Spleen (tissue), 11 donors: ENCODE results near the gene SNAP29. TPM values are rescaled to one million over a fixed set of nuclear protein-coding genes. Genes with fewer than 3 reads are reported as not detected.

Source experiments
- DNase-seq: peaks from one replicate; pipeline ENCODE4 v3.0.0-alpha.2; 2020
- H3K27ac ChIP-seq, 8 donors: fragments of 200-600 bp; sonication (generic) in 7 of 8; 1 replicate in 4 of 8; 2 replicates in 4 of 8; pipeline versions ENCODE4 v1.5.0 to v1.8.0; 2016 to 2021; ENCODE audit warnings: inconsistent platforms in 4 of 8, mild to moderate bottlenecking in 4 of 8, moderate library complexity in 1 of 8
- H3K27me3 ChIP-seq, 7 donors: fragments of 200-600 bp; sonication (generic) in 6 of 7; replicated peaks in 1 of 7; 1 replicate in 4 of 7; 2 replicates in 3 of 7; pipeline versions ENCODE4 v1.5.0 to v1.8.0; 2016 to 2021; ENCODE audit warnings: inconsistent platforms in 3 of 7, mild to moderate bottlenecking in 1 of 7
- H3K36me3 ChIP-seq, 6 donors: fragments of 200-600 bp; sonication (generic) in 5 of 6; 1 replicate in 4 of 6; 2 replicates in 2 of 6; pipeline versions ENCODE4 v1.5.0 to v1.8.0; 2016 to 2021; ENCODE audit warnings: inconsistent platforms in 2 of 6
- H3K4me1 ChIP-seq, 6 donors: fragments of 200-600 bp; sonication (generic) in 5 of 6; 1 replicate in 3 of 6; 2 replicates in 3 of 6; pipeline versions ENCODE4 v1.5.0 to v1.8.0; 2016 to 2021; ENCODE audit warnings: inconsistent platforms in 3 of 6
- H3K4me3 ChIP-seq, 8 donors: fragments of 200-600 bp; sonication (generic) in 7 of 8; 1 replicate in 4 of 8; 2 replicates in 4 of 8; pipeline versions ENCODE4 v1.5.0 to v1.8.0; 2016 to 2021; ENCODE audit warnings: inconsistent platforms in 4 of 8, mild to moderate bottlenecking in 4 of 8, moderate library complexity in 2 of 8
- H3K9me3 ChIP-seq, 8 donors: fragments of 200-600 bp; sonication (generic) in 7 of 8; 1 replicate in 4 of 8; 2 replicates in 4 of 8; pipeline versions ENCODE4 v1.5.0 to v1.8.0; 2016 to 2021; ENCODE audit warnings: inconsistent platforms in 4 of 8
- POLR2A ChIP-seq, 3 donors: fragments of 450-650 bp; IDR thresholded peaks; one replicate each; pipeline ENCODE4 v1.5.1; 2017; ENCODE audit warnings: antibody characterized with exemption in 3 of 3, mild to moderate bottlenecking in 1 of 3
- POLR2AphosphoS5 ChIP-seq, 3 donors: sonication (generic); formaldehyde crosslinking; IDR thresholded peaks; one replicate each; pipeline ENCODE4 v1.5.1; 2017; ENCODE audit warnings: antibody characterized with exemption in 3 of 3
- WGBS, 5 donors: extraction: QIAGEN DNeasy Blood & Tissue Kit in 3 of 5; methylation state at CpG; one replicate each; pipeline versions ENCODE4 v1.1.5 to v1.1.7; 2013 to 2018; 5-methylcytosine and 5-hydroxymethylcytosine counted together
- intact Hi-C: fragments of 100-400 bp; cut with DNase I; formaldehyde crosslinking; loops from one replicate; pipeline ENCODE4 v1.15.0; 2023; ENCODE audit warnings: low total_unique reads
- polyA plus RNA-seq, 3 donors: library from polyadenylated mRNA; stranded (reverse); fragments of 200-250 nt; gene quantifications; one replicate each; pipeline ENCODE4 v1.2.1, GENCODE V29; 2013
- total RNA-seq, 7 donors: library from RNA; depleted of rRNA in 3 of 7; stranded (reverse); fragments of >200 nt in 3 of 7; fragmentation: NEBNext Ultra II Directional in 4 of 7; extraction: Animal tissue kit (Norgen Biotek cat#: 25700) in 4 of 7; gene quantifications; one replicate each; pipeline versions ENCODE4 v1.1.0 to v1.2.1, GENCODE V29; 2016 to 2021
- TF ChIP-seq, protein P1 (sequence below), 11 experiments: fragments of 200-600 bp in 7 of 11; fragments of 450-650 bp in 4 of 11; sonication (generic) in 4 of 11; IDR thresholded peaks in 8 of 11; conservative IDR thresholded peaks in 3 of 11; 1 replicate in 7 of 11; 2 replicates in 4 of 11; pipeline versions ENCODE4 v1.4.0 to v1.8.0; 2016 to 2021; ENCODE audit warnings: antibody characterized with exemption in 11 of 11, inconsistent platforms in 4 of 11, mild to moderate bottlenecking in 1 of 11
- donor health status: healthy with polysubstance abuse.
- donor health status: DM: no; HTN: no; CAD: no; lungs with moderate emphysema.
- donor health status: DM: no; HTN: no; CAD: no.
- donor health status: Bipolar disorder and iron deficiency.
- donor health status: healthy.
- donor health status: DM: no; HTN: no; CAD: no.
- donor health status: DM: yes; HTN: yes; CAD: no.

The SNAP29 gene
- total and polyA plus RNA-seq, 10 donors, result 13.7 to 33.5 (median 23.8) TPM

DNA sequence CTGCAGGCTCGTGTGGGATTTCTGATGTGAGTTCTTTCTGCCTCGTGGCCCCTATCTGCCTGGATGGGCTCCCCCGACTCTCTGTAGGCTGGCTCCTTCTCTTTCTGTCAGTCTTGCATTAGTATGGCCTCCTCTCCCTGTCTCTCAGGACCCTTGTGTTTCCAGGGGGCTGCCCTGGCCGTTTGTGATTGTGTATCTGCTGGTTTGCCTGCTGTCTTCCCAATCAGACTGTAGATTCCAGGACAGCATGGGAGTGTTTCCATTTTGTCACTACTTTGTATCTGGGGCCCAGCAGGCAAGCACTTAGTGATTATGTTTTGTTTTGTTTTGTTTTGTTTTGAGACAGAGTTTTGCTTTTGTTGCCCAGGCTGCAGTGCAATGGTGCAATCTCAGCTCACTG is 25.6 kb downstream of the SNAP29 start:
- H3K4me3 ChIP-seq, result no peak overlapping the region
- no peak for TF ChIP-seq POLR2A (IDR thresholded peaks at IDR 0.05)
- 78 to 88% (median 82%) methylated on average over 4 of the region's 4 CpGs for WGBS, 5 donors
- DNase-seq, result no peak
- intact Hi-C loops, result no loop called here
- H3K27me3 ChIP-seq, result no peaks in the 10 kb centered on the region
- no peak overlapping the region for H3K27ac ChIP-seq
- H3K9me3 ChIP-seq, result no peaks in the 10 kb centered on the region
- H3K4me1 ChIP-seq, result peaks cover 0 to 21% (median 10%) of the 10 kb centered on the region in 6 donors
- peaks cover 0 to 100% (median 76%) of the 10 kb centered on the region in 6 donors for H3K36me3 ChIP-seq

DNA sequence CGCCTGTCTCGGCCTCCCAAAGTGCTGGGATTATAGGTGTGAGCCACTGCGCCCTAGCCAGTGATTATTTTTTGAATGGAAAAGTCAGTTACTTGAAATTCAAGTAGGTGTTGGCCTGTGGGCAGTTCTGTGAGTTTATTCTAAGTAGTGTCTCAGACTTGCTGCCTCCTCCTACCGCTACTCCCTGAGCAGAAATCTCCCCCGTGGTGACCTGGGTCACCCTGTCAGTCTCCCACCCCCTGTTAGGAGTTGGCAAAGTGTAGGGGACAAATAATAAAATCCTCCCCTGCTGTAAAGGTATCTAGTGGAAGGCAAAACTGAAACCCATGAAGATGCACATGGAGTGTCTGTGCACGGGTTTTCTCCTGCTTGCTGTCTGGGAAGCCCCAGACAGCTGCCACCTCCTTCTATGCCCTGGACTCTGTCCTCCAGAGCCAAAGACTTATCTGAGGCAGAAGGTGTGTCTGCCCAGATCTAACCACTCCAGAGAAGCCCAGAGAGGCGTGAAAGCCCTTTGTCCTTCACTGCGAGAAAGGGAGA is 26.3 kb downstream of the SNAP29 start:
- Histone ChIP-seq H3K27ac (peak overlapping the region in 4 of 8 donors; percentile 47 to 73 (median 66)), H3K4me3 (no peak overlapping the region), H3K36me3 (peaks cover 0 to 100% (median 81%) of the 10 kb centered on the region in 6 donors), H3K9me3 (no peaks in the 10 kb centered on the region), H3K27me3 (no peaks in the 10 kb centered on the region), H3K4me1 (peaks cover 0 to 24% (median 10%) of the 10 kb centered on the region in 6 donors)
- TF ChIP-seq, protein P1, sequence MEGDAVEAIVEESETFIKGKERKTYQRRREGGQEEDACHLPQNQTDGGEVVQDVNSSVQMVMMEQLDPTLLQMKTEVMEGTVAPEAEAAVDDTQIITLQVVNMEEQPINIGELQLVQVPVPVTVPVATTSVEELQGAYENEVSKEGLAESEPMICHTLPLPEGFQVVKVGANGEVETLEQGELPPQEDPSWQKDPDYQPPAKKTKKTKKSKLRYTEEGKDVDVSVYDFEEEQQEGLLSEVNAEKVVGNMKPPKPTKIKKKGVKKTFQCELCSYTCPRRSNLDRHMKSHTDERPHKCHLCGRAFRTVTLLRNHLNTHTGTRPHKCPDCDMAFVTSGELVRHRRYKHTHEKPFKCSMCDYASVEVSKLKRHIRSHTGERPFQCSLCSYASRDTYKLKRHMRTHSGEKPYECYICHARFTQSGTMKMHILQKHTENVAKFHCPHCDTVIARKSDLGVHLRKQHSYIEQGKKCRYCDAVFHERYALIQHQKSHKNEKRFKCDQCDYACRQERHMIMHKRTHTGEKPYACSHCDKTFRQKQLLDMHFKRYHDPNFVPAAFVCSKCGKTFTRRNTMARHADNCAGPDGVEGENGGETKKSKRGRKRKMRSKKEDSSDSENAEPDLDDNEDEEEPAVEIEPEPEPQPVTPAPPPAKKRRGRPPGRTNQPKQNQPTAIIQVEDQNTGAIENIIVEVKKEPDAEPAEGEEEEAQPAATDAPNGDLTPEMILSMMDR (IDR thresholded peaks at IDR 0.05 in 8 of 11, conservative IDR thresholded peaks at IDR 0.05 in 3 of 11), result no peak
- no peak for TF ChIP-seq POLR2A (IDR thresholded peaks at IDR 0.05)
- no peak for TF ChIP-seq POLR2AphosphoS5 (IDR thresholded peaks at IDR 0.05)
- intact Hi-C loops, result no loop called here
- no peak for DNase-seq
- WGBS, 5 donors, result 69 to 85% (median 77%) methylated on average over 7 to 8 of the region's 8 CpGs

DNA sequence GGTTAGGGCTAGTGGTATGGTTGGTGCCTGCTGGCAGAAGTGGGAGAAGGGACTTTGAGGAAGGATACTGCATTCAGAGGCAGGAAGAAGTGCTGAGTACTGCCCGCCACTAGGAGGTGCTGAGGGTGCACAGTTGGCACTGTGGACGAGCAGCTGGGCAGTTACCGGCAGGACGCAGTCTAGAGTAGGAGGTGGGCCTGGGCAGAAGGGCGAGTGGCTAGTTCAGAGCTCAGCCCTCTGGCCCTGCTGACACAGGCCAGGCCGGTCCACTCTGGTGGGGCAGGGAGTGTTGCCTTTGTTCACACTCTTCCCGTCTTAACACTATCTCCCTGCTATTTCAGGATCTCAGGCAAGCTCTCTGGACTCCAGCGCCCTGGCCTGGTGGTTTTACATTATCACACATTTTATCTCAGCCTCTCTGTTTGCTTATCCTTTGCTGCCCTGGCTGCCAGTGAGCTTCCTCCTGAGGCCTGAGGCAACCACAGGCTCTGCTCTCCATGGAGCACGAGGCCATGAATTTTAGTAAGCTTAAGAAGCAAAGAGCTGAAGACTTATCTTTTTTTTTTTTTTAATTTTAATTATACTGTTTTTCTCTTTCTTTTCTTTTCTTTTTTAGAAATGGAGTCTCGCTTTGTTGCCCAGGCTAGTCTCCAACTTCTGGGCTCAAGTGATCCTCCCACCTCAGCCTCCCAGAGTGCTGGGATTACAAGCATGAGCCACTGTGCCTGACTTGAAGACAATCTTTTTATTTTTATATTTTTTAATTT is 26.9 kb downstream of the SNAP29 start:
- WGBS, 5 donors, result 29 to 40% (median 36%) methylated on average over 10 of the region's 10 CpGs
- Histone ChIP-seq H3K27me3 (no peaks in the 10 kb centered on the region), H3K9me3 (no peaks in the 10 kb centered on the region), H3K4me3 (no peak overlapping the region), H3K36me3 (peaks cover 0 to 100% (median 82%) of the 10 kb centered on the region in 6 donors), H3K4me1 (peaks cover 0 to 24% (median 10%) of the 10 kb centered on the region in 6 donors), H3K27ac (peak overlapping the region in 7 of 8 donors; percentile 46 to 73 (median 55))
- peak; percentile 90 for DNase-seq
- TF ChIP-seq POLR2A (IDR thresholded peaks at IDR 0.05), result no peak
- TF ChIP-seq, protein P1 (IDR thresholded peaks at IDR 0.05 in 8 of 11, conservative IDR thresholded peaks at IDR 0.05 in 3 of 11), result peak; percentile 66 to 90 (median 77)
- peak; percentile 67 to 74 (median 69) for TF ChIP-seq POLR2AphosphoS5 (IDR thresholded peaks at IDR 0.05)
- intact Hi-C loops, result no loop called here

DNA sequence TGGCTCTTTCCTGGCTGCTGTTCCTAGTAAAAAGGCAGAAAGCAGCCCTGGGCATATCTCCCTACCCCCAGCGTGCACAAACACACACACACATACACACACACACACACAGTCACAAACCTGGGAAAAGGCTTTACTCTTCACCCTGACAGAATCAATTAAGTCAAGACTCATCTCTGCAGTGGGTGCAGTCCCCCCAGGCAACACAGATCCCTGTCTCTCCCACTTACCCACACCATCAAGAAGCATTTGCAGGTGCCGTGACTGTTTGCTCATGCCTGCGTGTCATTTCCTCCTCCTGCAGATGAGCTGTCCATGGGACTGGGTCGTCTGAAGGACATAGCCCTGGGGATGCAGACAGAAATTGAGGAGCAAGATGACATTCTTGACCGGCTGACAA is 28.6 kb downstream of the SNAP29 start:
- intact Hi-C loops, result no loop called here

More for the DNA sequence above, 28.6 kb downstream of the SNAP29 start:
- H3K4me1 ChIP-seq, result peaks cover 0 to 24% (median 10%) of the 10 kb centered on the region in 6 donors
- H3K4me3 ChIP-seq, result no peak overlapping the region
- no peak for TF ChIP-seq POLR2AphosphoS5 (IDR thresholded peaks at IDR 0.05)
- TF ChIP-seq, protein P1 (IDR thresholded peaks at IDR 0.05 in 8 of 11, conservative IDR thresholded peaks at IDR 0.05 in 3 of 11), result no peak
- no peak for TF ChIP-seq POLR2A (IDR thresholded peaks at IDR 0.05)
- DNase-seq, result no peak
- no peak overlapping the region for H3K27ac ChIP-seq
- 81 to 89% (median 88%) methylated on average over 5 of the region's 5 CpGs for WGBS, 5 donors
- no peaks in the 10 kb centered on the region for H3K9me3 ChIP-seq
- peaks cover 0 to 86% (median 66%) of the 10 kb centered on the region in 6 donors for H3K36me3 ChIP-seq
- H3K27me3 ChIP-seq, result no peaks in the 10 kb centered on the region
